ENCODE results near the gene TFR2.

Gene TFR2

GRCh38 chr7:100671353-100672327, 30.3 kb upstream of the TFR2 start:
- TF ChIP-seq FOXP2 (optimal IDR thresholded peaks at IDR 0.05; ENCODE audit: borderline replicate concordance, extremely low read depth, extremely low read length, insufficient read depth) (no peak), SIN3A (IDR thresholded peaks at IDR 0.05; ENCODE audit: borderline replicate concordance, insufficient read depth, low read length) (no peak), TAF1 (IDR thresholded peaks at IDR 0.05; ENCODE audit: borderline replicate concordance, insufficient read depth, low read length) (no peak), POLR2AphosphoS5 (IDR thresholded peaks at IDR 0.05; ENCODE audit: low read depth, low read length) (no peak), REST (IDR thresholded peaks at IDR 0.05; ENCODE audit: insufficient read depth in 1 of 2, low read depth in 2 of 2, low read length in 2 of 2) (no peak)

- no peak for TF ChIP-seq REST (IDR thresholded peaks at IDR 0.05; ENCODE audit: insufficient read depth in 1 of 2, low read depth in 2 of 2, low read length in 2 of 2)
- no peak for TF ChIP-seq TAF1 (IDR thresholded peaks at IDR 0.05; ENCODE audit: borderline replicate concordance, insufficient read depth, low read length)
- no peak for TF ChIP-seq SIN3A (IDR thresholded peaks at IDR 0.05; ENCODE audit: borderline replicate concordance, insufficient read depth, low read length)
These were observed 28.7 kb upstream of the TFR2 start for GRCh38 chr7:100670074-100670473.

- TF ChIP-seq FOXP2 (optimal IDR thresholded peaks at IDR 0.05; ENCODE audit: borderline replicate concordance, extremely low read depth, extremely low read length, insufficient read depth) (no peak), SIN3A (IDR thresholded peaks at IDR 0.05; ENCODE audit: borderline replicate concordance, insufficient read depth, low read length) (no peak), REST (IDR thresholded peaks at IDR 0.05; ENCODE audit: insufficient read depth in 1 of 2, low read depth in 2 of 2, low read length in 2 of 2) (no peak), POLR2AphosphoS5 (IDR thresholded peaks at IDR 0.05; ENCODE audit: low read depth, low read length) (no peak), TAF1 (IDR thresholded peaks at IDR 0.05; ENCODE audit: borderline replicate concordance, insufficient read depth, low read length) (no peak)
These were observed 26.7 kb upstream of the TFR2 start for GRCh38 chr7:100668069-100668449.

- no peak for TF ChIP-seq POLR2AphosphoS5 (IDR thresholded peaks at IDR 0.05; ENCODE audit: low read depth, low read length)
- TF ChIP-seq SIN3A (IDR thresholded peaks at IDR 0.05; ENCODE audit: borderline replicate concordance, insufficient read depth, low read length): no peak
- no peak for TF ChIP-seq REST (IDR thresholded peaks at IDR 0.05; ENCODE audit: insufficient read depth in 1 of 2, low read depth in 2 of 2, low read length in 2 of 2)
- TF ChIP-seq TAF1 (IDR thresholded peaks at IDR 0.05; ENCODE audit: borderline replicate concordance, insufficient read depth, low read length): no peak
- no peak for TF ChIP-seq FOXP2 (optimal IDR thresholded peaks at IDR 0.05; ENCODE audit: borderline replicate concordance, extremely low read depth, extremely low read length, insufficient read depth)
These were observed 26.1 kb upstream of the TFR2 start for GRCh38 chr7:100667331-100668068.

Data from PFSK-1 (cell line).